ENCODE results near the gene HTRA2.

The HTRA2 gene

GRCh38 chr2:74581463-74581862, 51.7 kb downstream of the HTRA2 start:
- no peaks in the 10 kb centered on the region for H4K20me1 ChIP-seq (ENCODE audit: insufficient read depth)
- no peaks in the 10 kb centered on the region for H3K36me3 ChIP-seq (ENCODE audit: insufficient read depth)
- no peak overlapping the region for H3K4me3 ChIP-seq (IDR thresholded peaks at IDR 0.05; ENCODE audit: insufficient read depth, low read depth, low read length)
- H2AFZ ChIP-seq (ENCODE audit: low read depth), result no peak overlapping the region
- H3K9ac ChIP-seq, result no peak overlapping the region
- peaks cover 12% of the 10 kb centered on the region for H3K4me1 ChIP-seq (ENCODE audit: low read depth, poor library complexity, severe bottlenecking)
- H3K4me2 ChIP-seq, result no peak overlapping the region
- no peaks in the 10 kb centered on the region for H3K79me2 ChIP-seq (ENCODE audit: insufficient read depth, low read depth)
- TF ChIP-seq CTCF (conservative IDR thresholded peaks at IDR 0.05; ENCODE audit: low read depth, low read length), result no peak
- H3K27ac ChIP-seq, result no peak overlapping the region
- H3K27me3 ChIP-seq (ENCODE audit: insufficient read depth, low read depth), result no peaks in the 10 kb centered on the region

- H3K4me1 ChIP-seq (ENCODE audit: low read depth, poor library complexity, severe bottlenecking), result peaks cover 12% of the 10 kb centered on the region
- no peaks in the 10 kb centered on the region for H3K36me3 ChIP-seq (ENCODE audit: insufficient read depth)
- no peak overlapping the region for H3K27ac ChIP-seq
- H3K27me3 ChIP-seq (ENCODE audit: insufficient read depth, low read depth), result no peaks in the 10 kb centered on the region
- no peak overlapping the region for H3K4me2 ChIP-seq
- no peaks in the 10 kb centered on the region for H3K79me2 ChIP-seq (ENCODE audit: insufficient read depth, low read depth)
- H3K4me3 ChIP-seq (IDR thresholded peaks at IDR 0.05; ENCODE audit: insufficient read depth, low read depth, low read length), result no peak overlapping the region
- no peak overlapping the region for H3K9ac ChIP-seq
- no peak for TF ChIP-seq CTCF (conservative IDR thresholded peaks at IDR 0.05; ENCODE audit: low read depth, low read length)
- H2AFZ ChIP-seq (ENCODE audit: low read depth), result no peak overlapping the region
- H4K20me1 ChIP-seq (ENCODE audit: insufficient read depth), result no peaks in the 10 kb centered on the region
Measured at GRCh38 chr2:74582184-74582583, 52.5 kb downstream of the HTRA2 start.
